Naive thymus-derived CD4-positive, alpha-beta T cell (primary cell): ENCODE data around the gene TRPM4. TPM values are rescaled to one million over a fixed set of nuclear protein-coding genes. Genes with fewer than 3 reads are reported as not detected.

Experiments
- ATAC-seq: fragments of 150-1000 bp; cut with Tn5 transposase; 2 replicates; pipeline ENCODE4 v1.10.0; 2021; ENCODE audit warnings: mild to moderate bottlenecking, moderate library complexity
- CTCF ChIA-PET: fragments of 350-600 bp; sonication (Branson Sonifier 250); formaldehyde crosslinking; loops from one replicate; lab custom pipeline; 2021; ENCODE audit warnings: antibody characterized with exemption; lab: Charles Lee
- POLR2A ChIA-PET: fragments of 350-600 bp; sonication (Branson Sonifier 250); formaldehyde crosslinking; loops from one replicate; lab custom pipeline; 2021; ENCODE audit warnings: antibody characterized with exemption, inconsistent platforms; lab: Charles Lee
- DNase-seq, 9 donors: peaks; one replicate each; pipeline versions ENCODE4 v3.0.0 to v3.0.0-alpha.2; 2020 to 2022; ENCODE audit warnings: mixed read lengths in 1 of 9
- H3K27ac ChIP-seq: one replicate; pipeline ENCODE4 v1.7.0; 2013; ENCODE audit warnings: mild to moderate bottlenecking, low read depth, low read length, moderate library complexity
- H3K27me3 ChIP-seq, 2 donors: one replicate each; pipeline ENCODE4 v1.7.0; 2013; ENCODE audit warnings: low read length in 2 of 2, mild to moderate bottlenecking in 2 of 2, moderate library complexity in 2 of 2; ENCODE audit not compliant: control insufficient read depth in 2 of 2, insufficient read depth in 2 of 2
- H3K36me3 ChIP-seq, 3 experiments: 1 replicate in 2 of 3; 2 replicates in 1 of 3; pipeline ENCODE4 v1.7.0; 2013; ENCODE audit warnings: low read length in 3 of 3, mild to moderate bottlenecking in 3 of 3, moderate library complexity in 1 of 3; ENCODE audit not compliant: insufficient read depth in 3 of 3, control insufficient read depth in 2 of 3
- H3K4me1 ChIP-seq, 2 donors: one replicate each; pipeline ENCODE4 v1.7.0; 2013; ENCODE audit warnings: low read length in 2 of 2, mild to moderate bottlenecking in 2 of 2, moderate library complexity in 1 of 2; ENCODE audit not compliant: control insufficient read depth in 2 of 2, insufficient read depth in 2 of 2
- H3K4me3 ChIP-seq: 2 replicates; pipeline ENCODE4 v1.7.0; 2013; ENCODE audit warnings: mild to moderate bottlenecking, low read length
- H3K9me3 ChIP-seq, 3 experiments: 1 replicate in 2 of 3; 2 replicates in 1 of 3; pipeline ENCODE4 v1.7.0; 2013; ENCODE audit warnings: low read length in 3 of 3; ENCODE audit not compliant: control insufficient read depth in 2 of 3
- H3K27ac Mint-ChIP-seq, 9 donors: one replicate each; pipeline ENCODE4 v1.8.0; 2020 to 2022; ENCODE audit warnings: mixed read lengths in 9 of 9, mild to moderate bottlenecking in 8 of 9, moderate library complexity in 5 of 9, inconsistent platforms in 2 of 9
- H3K27me3 Mint-ChIP-seq, 5 donors: one replicate each; pipeline ENCODE4 v1.8.0; 2021 to 2022; ENCODE audit warnings: mixed read lengths in 5 of 5, mild to moderate bottlenecking in 1 of 5
- H3K36me3 Mint-ChIP-seq, 5 donors: one replicate each; pipeline ENCODE4 v1.8.0; 2020 to 2022; ENCODE audit warnings: mixed read lengths in 5 of 5, mild to moderate bottlenecking in 3 of 5, inconsistent platforms in 1 of 5
- H3K4me1 Mint-ChIP-seq, 7 donors: one replicate each; pipeline ENCODE4 v1.8.0; 2020 to 2022; ENCODE audit warnings: mixed read lengths in 7 of 7, mild to moderate bottlenecking in 3 of 7, inconsistent platforms in 1 of 7
- H3K4me3 Mint-ChIP-seq, 10 donors: one replicate each; pipeline ENCODE4 v1.8.0; 2020 to 2022; ENCODE audit warnings: mild to moderate bottlenecking in 10 of 10, mixed read lengths in 10 of 10, moderate library complexity in 6 of 10, inconsistent platforms in 2 of 10
- H3K9me3 Mint-ChIP-seq, 11 donors: one replicate each; pipeline ENCODE4 v1.8.0; 2020 to 2022; ENCODE audit warnings: mixed read lengths in 11 of 11, mild to moderate bottlenecking in 4 of 11, inconsistent platforms in 1 of 11, moderate library complexity in 1 of 11
- intact Hi-C, 2 donors: fragments of 100-400 bp; cut with micrococcal nuclease; formaldehyde crosslinking; loops; one replicate each; pipeline ENCODE4 v1.15.1; 2023
- polyA plus RNA-seq, 2 donors: library from polyadenylated mRNA; unstranded; fragments of 300-500 nt; fragmentation: Illumina TruSeq; gene quantifications; one replicate each; pipeline ENCODE4 v1.2.3, GENCODE V29; 2021
- total RNA-seq, 6 experiments: library from RNA in 5 of 6; stranded (reverse) in 5 of 6; gene quantifications; 1 replicate in 5 of 6; 2 replicates in 1 of 6; pipeline ENCODE4 v1.2.3 and lab custom pipeline; 2021 to 2026

Gene TRPM4
- total and polyA plus RNA-seq, 7 experiments from 2014 or later, result 0.13 to 3.2 (median 0.85) TPM; not detected in 2

DNA sequence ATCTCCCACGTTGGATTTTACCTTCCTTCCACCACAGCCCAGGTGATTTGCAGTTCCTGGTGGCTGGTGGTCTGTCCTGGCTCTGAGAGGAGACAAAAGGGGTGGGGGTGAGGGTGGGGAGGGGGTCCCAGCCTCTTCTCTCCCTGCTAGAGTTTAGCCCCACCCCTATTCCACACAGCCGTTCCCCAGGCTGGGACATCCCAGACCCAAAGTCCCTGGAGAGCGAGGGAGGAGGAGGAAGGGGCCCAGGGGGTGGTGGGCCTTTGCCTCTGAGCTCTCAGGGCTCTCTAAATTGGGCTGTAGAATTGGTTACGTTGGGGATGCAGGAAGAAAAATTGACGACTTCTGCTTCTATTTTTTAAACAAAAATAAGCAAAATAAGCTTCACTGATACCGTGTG, 85.5 kb downstream of the TRPM4 start:
- peaks cover 0 to 4% (median 0%) of the 10 kb centered on the region in 11 donors for H3K9me3 Mint-ChIP-seq
- H3K4me3 Mint-ChIP-seq, result no peak overlapping the region
- no peaks in the 10 kb centered on the region for H3K27me3 ChIP-seq
- intact Hi-C loops, result no loop called here
- ChIA-PET CTCF (no interaction called here), POLR2A (interaction anchor here (0.7 kb wide), 1 partner anchor 903 kb away, joined by 3 read pairs; no protein-coding TSS in a partner anchor)
- H3K4me3 ChIP-seq, result no peak overlapping the region
- no peaks in the 10 kb centered on the region for H3K36me3 ChIP-seq
- peak overlapping the region in 1 of 9 donors; percentile 15 for H3K27ac Mint-ChIP-seq
- no peaks in the 10 kb centered on the region for H3K9me3 ChIP-seq
- no peak overlapping the region for H3K27ac ChIP-seq
- H3K4me1 Mint-ChIP-seq, result no peaks in the 10 kb centered on the region
- no peak for ATAC-seq
- no peak for DNase-seq
- H3K4me1 ChIP-seq, result no peaks in the 10 kb centered on the region
- H3K36me3 Mint-ChIP-seq, result no peaks in the 10 kb centered on the region
- H3K27me3 Mint-ChIP-seq, result peaks cover 0 to 13% (median 3%) of the 10 kb centered on the region in 5 donors

DNA sequence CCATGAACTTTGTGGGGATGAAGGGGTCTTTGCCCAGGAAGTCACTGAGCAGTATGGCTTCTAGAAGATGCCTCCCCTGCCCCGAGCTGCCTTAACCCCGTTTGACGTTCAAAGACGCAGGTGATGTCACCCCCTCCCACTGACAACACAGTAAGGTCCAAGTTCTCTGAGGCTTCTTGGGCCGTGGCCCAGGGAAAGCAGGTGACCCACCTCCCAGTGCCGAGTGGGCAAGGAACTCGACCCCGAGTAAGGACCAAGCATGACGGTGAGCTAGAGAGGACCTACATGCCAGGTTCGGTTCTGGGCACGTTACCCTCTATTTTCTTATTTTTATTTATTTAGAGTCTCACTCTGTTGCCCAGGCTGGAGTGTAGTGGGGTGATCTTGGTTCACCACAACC, 86.1 kb downstream of the TRPM4 start:
- ChIA-PET CTCF (no interaction called here), POLR2A (interaction anchor here (0.7 kb wide), 1 partner anchor 903 kb away, joined by 3 read pairs; no protein-coding TSS in a partner anchor)
- Mint-ChIP-seq H3K4me1 (no peaks in the 10 kb centered on the region), H3K27me3 (peaks cover 0 to 13% (median 3%) of the 10 kb centered on the region in 5 donors), H3K9me3 (peaks cover 0 to 3% (median 0%) of the 10 kb centered on the region in 11 donors), H3K27ac (peak overlapping the region in 1 of 9 donors; percentile 15), H3K4me3 (no peak overlapping the region), H3K36me3 (no peaks in the 10 kb centered on the region)
- Histone ChIP-seq H3K27me3 (no peaks in the 10 kb centered on the region), H3K4me3 (no peak overlapping the region), H3K36me3 (no peaks in the 10 kb centered on the region), H3K9me3 (no peaks in the 10 kb centered on the region), H3K27ac (no peak overlapping the region), H3K4me1 (no peaks in the 10 kb centered on the region)
- no peak for ATAC-seq
- intact Hi-C loops, result no loop called here
- no peak for DNase-seq

DNA sequence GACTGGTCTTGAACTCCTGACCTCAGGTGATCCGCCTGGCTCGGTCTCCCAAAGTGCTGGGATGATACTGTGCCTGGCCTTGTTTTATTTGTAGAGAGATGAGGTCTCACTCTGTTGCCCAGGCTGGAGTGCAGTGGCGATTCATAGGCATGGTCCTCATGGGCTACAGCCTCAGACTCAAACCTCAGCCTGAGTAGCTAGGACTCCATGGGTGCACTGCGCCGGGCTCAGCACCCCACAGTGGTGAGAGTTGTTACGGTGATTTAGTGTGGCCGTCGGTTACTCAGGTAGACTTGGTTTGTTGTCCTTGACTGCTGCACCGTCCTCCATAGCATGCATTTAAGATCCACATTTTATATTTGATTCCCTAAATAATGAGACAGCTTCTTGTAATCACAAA, 86.7 kb downstream of the TRPM4 start:
- Mint-ChIP-seq H3K9me3 (no peaks in the 10 kb centered on the region), H3K36me3 (no peaks in the 10 kb centered on the region), H3K27ac (no peak overlapping the region), H3K4me3 (no peak overlapping the region), H3K27me3 (peaks cover 0 to 13% (median 0%) of the 10 kb centered on the region in 5 donors), H3K4me1 (no peaks in the 10 kb centered on the region)
- no peak for ATAC-seq
- DNase-seq, result no peak
- no peak overlapping the region for H3K4me3 ChIP-seq
- H3K9me3 ChIP-seq, result no peaks in the 10 kb centered on the region
- intact Hi-C loops, result no loop called here
- CTCF ChIA-PET, result no interaction called here
- no peaks in the 10 kb centered on the region for H3K27me3 ChIP-seq
- POLR2A ChIA-PET, result no interaction called here
- H3K4me1 ChIP-seq, result no peaks in the 10 kb centered on the region
- H3K27ac ChIP-seq, result no peak overlapping the region
- H3K36me3 ChIP-seq, result no peaks in the 10 kb centered on the region

DNA sequence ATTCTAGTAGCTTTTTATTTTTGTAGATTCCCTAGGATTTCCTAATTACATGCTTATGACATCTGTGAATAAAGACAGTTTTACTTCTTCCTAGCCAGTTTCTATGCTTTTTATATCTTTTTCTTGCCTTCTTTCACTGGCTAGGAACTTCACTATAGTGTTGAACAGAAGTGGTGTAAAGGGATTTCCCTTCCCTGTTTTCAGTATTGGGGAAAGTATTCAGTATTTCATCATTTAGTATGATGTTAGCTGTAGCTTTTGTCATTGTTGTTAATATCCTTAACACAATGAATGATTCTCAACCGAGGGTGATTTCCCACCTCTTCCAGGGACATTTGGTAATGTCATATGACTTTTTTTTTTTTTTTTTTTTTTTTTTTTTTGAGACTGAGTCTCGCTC, 90.1 kb downstream of the TRPM4 start:
- no peaks in the 10 kb centered on the region for H3K4me1 Mint-ChIP-seq
- peaks cover 0 to 6% (median 0%) of the 10 kb centered on the region in 5 donors for H3K36me3 Mint-ChIP-seq
- CTCF ChIA-PET, result interaction anchor here (0.8 kb wide), 1 partner anchor 22 kb away, joined by 4 read pairs; no protein-coding TSS in a partner anchor

DNA sequence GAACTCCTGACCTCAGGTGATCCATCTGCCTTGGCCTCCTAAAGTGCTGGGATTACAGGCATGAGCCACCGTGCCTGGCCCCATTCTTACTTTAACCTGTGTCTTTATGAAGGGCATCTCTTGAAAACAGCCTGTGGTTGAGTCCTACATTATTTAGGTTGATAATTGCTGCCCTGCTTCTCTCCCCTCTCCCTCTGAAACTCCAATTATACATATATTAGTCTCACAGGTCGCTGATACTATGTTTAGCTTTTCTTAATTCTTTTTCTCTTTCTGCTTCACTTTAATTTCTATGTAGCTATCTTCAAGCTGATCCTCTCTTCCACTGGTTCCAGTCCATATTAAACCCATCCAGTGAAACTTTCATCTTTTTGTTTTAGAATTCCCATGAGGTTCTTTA, 92.3 kb downstream of the TRPM4 start:
- Mint-ChIP-seq H3K27ac (peak overlapping the region in 1 of 9 donors; percentile 3), H3K4me1 (no peaks in the 10 kb centered on the region), H3K4me3 (no peak overlapping the region), H3K9me3 (peaks cover 0 to 3% (median 0%) of the 10 kb centered on the region in 11 donors), H3K27me3 (peaks cover 6 to 27% (median 21%) of the 10 kb centered on the region in 5 donors), H3K36me3 (peaks cover 0 to 9% (median 0%) of the 10 kb centered on the region in 5 donors)
- no peak for DNase-seq
- intact Hi-C loops, result no loop called here
- Histone ChIP-seq H3K27ac (no peak overlapping the region), H3K27me3 (peaks cover 0 to 3% of the 10 kb centered on the region in 2 donors), H3K36me3 (no peaks in the 10 kb centered on the region), H3K9me3 (no peaks in the 10 kb centered on the region), H3K4me3 (no peak overlapping the region), H3K4me1 (no peaks in the 10 kb centered on the region)
- CTCF ChIA-PET, result interaction anchor here (0.5 kb wide), 1 partner anchor 477 kb away, joined by 4 read pairs; no protein-coding TSS in a partner anchor
- no peak for ATAC-seq
- POLR2A ChIA-PET, result no interaction called here

More for the DNA sequence above, 90.1 kb downstream of the TRPM4 start:
- no peaks in the 10 kb centered on the region for H3K4me1 ChIP-seq
- no peak overlapping the region for H3K4me3 ChIP-seq
- no peak for DNase-seq
- POLR2A ChIA-PET, result no interaction called here
- peaks cover 6 to 17% (median 13%) of the 10 kb centered on the region in 5 donors for H3K27me3 Mint-ChIP-seq
- H3K9me3 ChIP-seq, result no peaks in the 10 kb centered on the region
- H3K36me3 ChIP-seq, result no peaks in the 10 kb centered on the region
- no peak overlapping the region for H3K27ac ChIP-seq
- no peak overlapping the region for H3K4me3 Mint-ChIP-seq
- intact Hi-C loops, result no loop called here
- peaks cover 0 to 1% (median 0%) of the 10 kb centered on the region in 11 donors for H3K9me3 Mint-ChIP-seq
- no peak overlapping the region for H3K27ac Mint-ChIP-seq
- H3K27me3 ChIP-seq, result peaks cover 0 to 3% of the 10 kb centered on the region in 2 donors
- no peak for ATAC-seq

DNA sequence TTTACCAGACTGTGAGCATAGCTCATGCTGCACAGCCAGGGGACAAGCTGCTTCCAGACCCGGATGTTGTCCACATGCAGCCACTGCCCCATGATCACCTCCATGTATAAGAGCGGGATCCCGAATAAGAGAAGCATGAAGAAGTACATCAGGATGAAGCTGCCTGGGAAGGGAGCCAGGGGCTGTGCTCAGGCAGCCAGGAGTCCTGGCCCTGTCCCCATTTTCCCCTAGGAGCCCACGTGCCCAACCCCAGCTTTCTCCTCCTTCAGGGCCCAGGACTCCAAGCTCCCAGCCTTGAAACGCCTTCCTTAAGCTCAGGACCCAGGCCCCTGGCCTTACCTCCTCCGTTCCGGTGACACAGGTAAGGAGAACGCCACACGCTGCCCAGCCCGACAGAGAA, 98.1 kb downstream of the TRPM4 start:
- POLR2A ChIA-PET, result no interaction called here
- intact Hi-C loops, result no loop called here
- H3K4me1 ChIP-seq, result no peaks in the 10 kb centered on the region
- no peak overlapping the region for H3K27ac ChIP-seq
- Mint-ChIP-seq H3K36me3 (peaks cover 0 to 26% (median 11%) of the 10 kb centered on the region in 5 donors), H3K9me3 (peaks cover 5 to 37% (median 20%) of the 10 kb centered on the region in 11 donors), H3K27me3 (peaks cover 19 to 48% (median 44%) of the 10 kb centered on the region in 5 donors), H3K4me3 (no peak overlapping the region), H3K4me1 (no peaks in the 10 kb centered on the region), H3K27ac (no peak overlapping the region)
- H3K9me3 ChIP-seq, result peaks cover 0 to 16% (median 0%) of the 10 kb centered on the region in 3 experiments
- CTCF ChIA-PET, result interaction anchor here (0.9 kb wide), 1 partner anchor 46 kb away, joined by 3 read pairs; no protein-coding TSS in a partner anchor
- no peak overlapping the region for H3K4me3 ChIP-seq
- ATAC-seq (no peak), DNase-seq (no peak)
- peaks cover 0 to 3% of the 10 kb centered on the region in 2 donors for H3K27me3 ChIP-seq
- no peaks in the 10 kb centered on the region for H3K36me3 ChIP-seq

DNA sequence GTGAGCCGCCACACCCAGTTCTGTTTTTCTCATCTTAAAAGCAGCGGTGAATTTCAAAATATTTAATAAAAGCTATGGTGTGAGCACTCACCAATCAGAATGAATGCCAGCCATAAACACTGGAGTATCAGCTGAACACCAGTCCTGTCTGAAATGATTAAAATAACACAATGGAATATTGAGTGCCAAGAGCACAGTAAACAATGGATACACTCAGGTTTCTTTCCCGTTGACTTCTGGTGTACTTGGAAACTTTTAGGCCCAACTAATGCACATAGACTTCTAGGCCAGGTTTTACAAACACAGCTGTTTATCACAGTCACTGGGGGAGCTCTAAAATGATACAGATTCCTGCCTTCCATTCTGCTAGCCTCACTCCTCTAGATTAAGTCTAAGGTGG, 99.1 kb downstream of the TRPM4 start:
- H3K9me3 Mint-ChIP-seq, result peaks cover 5 to 47% (median 22%) of the 10 kb centered on the region in 11 donors
- no peak overlapping the region for H3K4me3 ChIP-seq

More for the DNA sequence above, 99.1 kb downstream of the TRPM4 start:
- ATAC-seq (no peak), DNase-seq (no peak)
- CTCF ChIA-PET, result no interaction called here
- no peaks in the 10 kb centered on the region for H3K4me1 ChIP-seq
- no peaks in the 10 kb centered on the region for H3K36me3 ChIP-seq
- Mint-ChIP-seq H3K4me3 (no peak overlapping the region), H3K27me3 (peaks cover 23 to 48% (median 47%) of the 10 kb centered on the region in 5 donors), H3K36me3 (peaks cover 0 to 26% (median 11%) of the 10 kb centered on the region in 5 donors), H3K27ac (no peak overlapping the region), H3K4me1 (no peaks in the 10 kb centered on the region)
- H3K27me3 ChIP-seq, result no peaks in the 10 kb centered on the region
- H3K27ac ChIP-seq, result no peak overlapping the region
- POLR2A ChIA-PET, result no interaction called here
- H3K9me3 ChIP-seq, result peaks cover 0 to 16% (median 0%) of the 10 kb centered on the region in 3 experiments
- intact Hi-C loops, result no loop called here
